HEK293 (cell line): ENCODE data around the gene USP33.

ENCODE experiments used
- CTCF ChIA-PET: fragments of 350-600 bp; formaldehyde crosslinking; extraction: SDS; loops from one replicate; lab custom pipeline; 2021; ENCODE audit warnings: antibody characterized with exemption; lab: Yijun Ruan, JAX
- POLR2A ChIA-PET: fragments of 300-600 bp; formaldehyde crosslinking; extraction: SDS; loops from one replicate; lab custom pipeline; 2020; ENCODE audit warnings: antibody characterized with exemption, inconsistent platforms; lab: Yijun Ruan, JAX
- H3K27ac ChIP-seq: fragments of 200-500 bp; sonication (Bioruptor generic); 2 replicates; pipeline ENCODE4 v1.5.1; 2014; ENCODE audit warnings: low read depth, low read length, control low read depth, inconsistent platforms; ENCODE audit errors: extremely low read depth
- H3K36me3 ChIP-seq, 2 experiments: fragments of 200-500 bp in 1 of 2; sonication (Bioruptor generic) in 1 of 2; 1 replicate in 1 of 2; 2 replicates in 1 of 2; pipeline ENCODE4 v1.5.1; 2014 to 2017; ENCODE audit warnings: inconsistent platforms in 2 of 2, low read length in 2 of 2; ENCODE audit not compliant: control insufficient read depth in 2 of 2, insufficient read depth in 1 of 2
- H3K4me1 ChIP-seq: fragments of 200-500 bp; sonication (Bioruptor generic); 2 replicates; pipeline ENCODE4 v1.5.1; 2014; ENCODE audit warnings: mild to moderate bottlenecking, low read length, inconsistent platforms; ENCODE audit not compliant: control insufficient read depth, insufficient read depth
- H3K4me3 ChIP-seq: 2 replicates; pipeline ENCODE4 v1.5.1; 2011; ENCODE audit warnings: low read depth, mild to moderate bottlenecking, control low read depth, low read length, moderate library complexity
- H3K9me3 ChIP-seq: fragments of 200-500 bp; sonication (Bioruptor generic); 2 replicates; pipeline ENCODE4 v1.5.1; 2014; ENCODE audit warnings: low read depth, low read length, inconsistent platforms; ENCODE audit not compliant: control insufficient read depth, insufficient read depth
- KLF16 ChIP-seq: fragments of 450-650 bp; formaldehyde crosslinking; IDR thresholded peaks from 2 replicates; pipeline ENCODE4 v1.5.1; 2017; ENCODE audit warnings: missing biosample characterization, missing genetic modification characterization
- SP7 ChIP-seq: fragments of 450-650 bp; formaldehyde crosslinking; IDR thresholded peaks from 2 replicates; pipeline ENCODE4 v1.5.1; 2016; ENCODE audit warnings: missing biosample characterization, missing genetic modification characterization
- ZEB2 ChIP-seq: fragments of 450-650 bp; formaldehyde crosslinking; IDR thresholded peaks from 2 replicates; pipeline ENCODE4 v1.5.1; 2016; ENCODE audit warnings: missing biosample characterization, missing genetic modification characterization
- ZFP69B ChIP-seq: fragments of 450-650 bp; formaldehyde crosslinking; IDR thresholded peaks from 2 replicates; pipeline ENCODE4 v1.5.1; 2016; ENCODE audit warnings: missing biosample characterization, missing genetic modification characterization
- ZNF121 ChIP-seq: fragments of 450-650 bp; formaldehyde crosslinking; IDR thresholded peaks from 2 replicates; pipeline ENCODE4 v1.5.1; 2016; ENCODE audit warnings: missing biosample characterization, missing genetic modification characterization
- ZNF146 ChIP-seq: fragments of 450-650 bp; formaldehyde crosslinking; IDR thresholded peaks from 2 replicates; pipeline ENCODE4 v1.5.1; 2016; ENCODE audit warnings: missing biosample characterization, missing genetic modification characterization
- ZNF248 ChIP-seq: fragments of 450-650 bp; formaldehyde crosslinking; IDR thresholded peaks from 2 replicates; pipeline ENCODE4 v1.5.1; 2017; ENCODE audit warnings: missing biosample characterization, missing genetic modification characterization
- ZNF302 ChIP-seq: fragments of 450-650 bp; formaldehyde crosslinking; IDR thresholded peaks from 2 replicates; pipeline ENCODE4 v1.5.1; 2016; ENCODE audit warnings: missing biosample characterization, missing genetic modification characterization, low read depth
- ZNF530 ChIP-seq: fragments of 450-650 bp; formaldehyde crosslinking; IDR thresholded peaks from 2 replicates; pipeline ENCODE4 v1.5.1; 2016; ENCODE audit warnings: low read depth, missing biosample characterization, missing genetic modification characterization
- ZNF560 ChIP-seq: fragments of 450-650 bp; formaldehyde crosslinking; IDR thresholded peaks from 2 replicates; pipeline ENCODE4 v1.5.1; 2017; ENCODE audit warnings: missing biosample characterization, missing genetic modification characterization, borderline replicate concordance
- ZNF561 ChIP-seq: fragments of 450-650 bp; IDR thresholded peaks from 2 replicates; pipeline ENCODE4 v1.5.1; 2018; ENCODE audit warnings: missing biosample characterization, missing genetic modification characterization, borderline replicate concordance
- ZNF654 ChIP-seq: fragments of 450-650 bp; formaldehyde crosslinking; IDR thresholded peaks from 2 replicates; pipeline ENCODE4 v1.5.1; 2016; ENCODE audit warnings: low read depth, missing biosample characterization, missing genetic modification characterization
- TF ChIP-seq, protein P1 (sequence below): fragments of 450-650 bp; formaldehyde crosslinking; IDR thresholded peaks from 2 replicates; pipeline ENCODE4 v1.5.1; 2016; ENCODE audit warnings: missing biosample characterization, missing genetic modification characterization
- TF ChIP-seq, protein P2 (sequence below): fragments of 450-650 bp; formaldehyde crosslinking; IDR thresholded peaks from 2 replicates; pipeline ENCODE4 v1.5.1; 2016; ENCODE audit warnings: missing biosample characterization, missing genetic modification characterization, borderline replicate concordance
- TF ChIP-seq, protein P3 (sequence below): fragments of 450-650 bp; formaldehyde crosslinking; IDR thresholded peaks from 2 replicates; pipeline ENCODE4 v1.5.1; 2017; ENCODE audit warnings: missing biosample characterization, missing genetic modification characterization

USP33 gene

DNA sequence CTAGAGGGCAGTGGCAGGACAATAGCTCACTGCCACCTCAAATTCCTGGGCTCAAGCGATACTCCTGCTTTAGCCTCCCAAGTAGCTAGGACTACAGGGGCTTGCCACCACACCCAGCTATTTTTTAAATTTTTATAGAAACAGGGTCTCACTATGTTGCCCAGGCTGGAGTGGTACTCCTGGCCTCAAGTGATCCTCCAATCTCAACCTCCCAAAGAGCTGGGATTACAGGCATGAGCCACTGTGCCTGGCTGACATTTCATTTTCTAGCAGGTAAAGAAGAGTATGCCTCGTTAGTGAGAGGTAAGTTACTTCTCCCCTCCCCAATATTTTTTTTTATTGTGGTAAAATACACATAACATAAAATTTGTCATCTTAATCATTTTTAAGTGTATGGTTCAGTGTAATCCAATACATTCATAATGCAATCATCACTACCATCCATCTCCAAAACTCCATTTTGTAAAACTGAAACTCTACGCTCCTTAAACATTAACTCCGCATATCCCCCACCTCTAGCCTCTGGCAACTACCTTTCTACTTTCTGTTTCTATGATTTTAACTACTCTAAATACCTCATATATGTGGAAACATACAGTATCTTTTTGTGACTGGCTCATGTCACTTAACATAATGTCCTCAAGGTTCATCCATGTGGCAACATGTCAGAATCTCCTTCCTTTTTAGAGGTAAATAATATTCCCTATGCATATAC lies 99.6 kb downstream of the USP33 start:
- H3K9me3 ChIP-seq: no peaks in the 10 kb centered on the region
- ChIA-PET CTCF (no interaction called here), POLR2A (no interaction called here)
- no peaks in the 10 kb centered on the region for H3K36me3 ChIP-seq
- TF ChIP-seq ZNF248 (tag by site-specific recombination) (no peak), ZNF530 (no peak), ZEB2 (no peak), KLF16 (no peak), ZNF560 (no peak), ZNF302 (no peak), ZNF121 (tag by site-specific recombination) (peak; percentile 67), ZNF146 (tag by site-specific recombination) (0 out of 2 replicates have a peak, but pooled peaks have one; percentile 58)
- no peak overlapping the region for H3K27ac ChIP-seq
- H3K4me1 ChIP-seq: peaks cover 3% of the 10 kb centered on the region; the same call in 1 of the 2 replicates
- H3K4me3 ChIP-seq: no peak overlapping the region

DNA sequence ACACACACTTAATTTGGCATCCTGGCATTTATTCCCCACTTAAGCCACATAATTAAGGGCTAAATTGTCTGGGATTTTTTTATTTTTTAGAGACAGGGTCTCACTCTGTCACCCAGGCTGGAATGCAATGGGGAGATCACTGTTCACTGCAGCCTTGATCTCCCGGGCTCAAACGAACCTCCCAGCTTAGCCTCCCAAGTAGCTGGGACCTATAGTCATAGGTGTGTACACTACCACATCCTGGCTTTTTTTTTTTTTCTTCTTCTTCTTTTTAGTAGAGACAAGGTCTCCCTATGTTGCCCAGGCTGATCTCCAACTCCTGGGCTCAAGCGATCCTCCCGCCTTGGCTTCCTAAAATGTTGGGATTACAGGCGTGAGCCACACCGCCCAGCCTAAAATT lies 101.4 kb downstream of the USP33 start:
- Histone ChIP-seq H3K4me3 (no peak overlapping the region), H3K4me1 (peaks cover 3% of the 10 kb centered on the region; the same call in 1 of the 2 replicates), H3K36me3 (no peaks in the 10 kb centered on the region; a peak in 1 of 3 replicates), H3K27ac (no peak overlapping the region), H3K9me3 (no peaks in the 10 kb centered on the region)
- POLR2A ChIA-PET: no interaction called here
- no peak for TF ChIP-seq ZNF561
- no peak for TF ChIP-seq SP7 (tag by site-specific recombination)
- TF ChIP-seq, protein P1, sequence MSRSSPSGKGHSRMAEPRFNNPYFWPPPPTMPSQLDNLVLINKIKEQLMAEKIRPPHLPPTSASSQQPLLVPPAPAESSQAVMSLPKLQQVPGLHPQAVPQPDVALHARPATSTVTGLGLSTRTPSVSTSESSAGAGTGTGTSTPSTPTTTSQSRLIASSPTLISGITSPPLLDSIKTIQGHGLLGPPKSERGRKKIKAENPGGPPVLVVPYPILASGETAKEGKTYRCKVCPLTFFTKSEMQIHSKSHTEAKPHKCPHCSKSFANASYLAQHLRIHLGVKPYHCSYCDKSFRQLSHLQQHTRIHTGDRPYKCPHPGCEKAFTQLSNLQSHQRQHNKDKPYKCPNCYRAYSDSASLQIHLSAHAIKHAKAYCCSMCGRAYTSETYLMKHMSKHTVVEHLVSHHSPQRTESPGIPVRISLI (tag by site-specific recombination): peak; percentile 31; the same call in 1 of the 2 replicates
- no peak for TF ChIP-seq ZFP69B (tag by site-specific recombination)
- no peak for TF ChIP-seq ZNF654 (tag by site-specific recombination)
- TF ChIP-seq, protein P2, sequence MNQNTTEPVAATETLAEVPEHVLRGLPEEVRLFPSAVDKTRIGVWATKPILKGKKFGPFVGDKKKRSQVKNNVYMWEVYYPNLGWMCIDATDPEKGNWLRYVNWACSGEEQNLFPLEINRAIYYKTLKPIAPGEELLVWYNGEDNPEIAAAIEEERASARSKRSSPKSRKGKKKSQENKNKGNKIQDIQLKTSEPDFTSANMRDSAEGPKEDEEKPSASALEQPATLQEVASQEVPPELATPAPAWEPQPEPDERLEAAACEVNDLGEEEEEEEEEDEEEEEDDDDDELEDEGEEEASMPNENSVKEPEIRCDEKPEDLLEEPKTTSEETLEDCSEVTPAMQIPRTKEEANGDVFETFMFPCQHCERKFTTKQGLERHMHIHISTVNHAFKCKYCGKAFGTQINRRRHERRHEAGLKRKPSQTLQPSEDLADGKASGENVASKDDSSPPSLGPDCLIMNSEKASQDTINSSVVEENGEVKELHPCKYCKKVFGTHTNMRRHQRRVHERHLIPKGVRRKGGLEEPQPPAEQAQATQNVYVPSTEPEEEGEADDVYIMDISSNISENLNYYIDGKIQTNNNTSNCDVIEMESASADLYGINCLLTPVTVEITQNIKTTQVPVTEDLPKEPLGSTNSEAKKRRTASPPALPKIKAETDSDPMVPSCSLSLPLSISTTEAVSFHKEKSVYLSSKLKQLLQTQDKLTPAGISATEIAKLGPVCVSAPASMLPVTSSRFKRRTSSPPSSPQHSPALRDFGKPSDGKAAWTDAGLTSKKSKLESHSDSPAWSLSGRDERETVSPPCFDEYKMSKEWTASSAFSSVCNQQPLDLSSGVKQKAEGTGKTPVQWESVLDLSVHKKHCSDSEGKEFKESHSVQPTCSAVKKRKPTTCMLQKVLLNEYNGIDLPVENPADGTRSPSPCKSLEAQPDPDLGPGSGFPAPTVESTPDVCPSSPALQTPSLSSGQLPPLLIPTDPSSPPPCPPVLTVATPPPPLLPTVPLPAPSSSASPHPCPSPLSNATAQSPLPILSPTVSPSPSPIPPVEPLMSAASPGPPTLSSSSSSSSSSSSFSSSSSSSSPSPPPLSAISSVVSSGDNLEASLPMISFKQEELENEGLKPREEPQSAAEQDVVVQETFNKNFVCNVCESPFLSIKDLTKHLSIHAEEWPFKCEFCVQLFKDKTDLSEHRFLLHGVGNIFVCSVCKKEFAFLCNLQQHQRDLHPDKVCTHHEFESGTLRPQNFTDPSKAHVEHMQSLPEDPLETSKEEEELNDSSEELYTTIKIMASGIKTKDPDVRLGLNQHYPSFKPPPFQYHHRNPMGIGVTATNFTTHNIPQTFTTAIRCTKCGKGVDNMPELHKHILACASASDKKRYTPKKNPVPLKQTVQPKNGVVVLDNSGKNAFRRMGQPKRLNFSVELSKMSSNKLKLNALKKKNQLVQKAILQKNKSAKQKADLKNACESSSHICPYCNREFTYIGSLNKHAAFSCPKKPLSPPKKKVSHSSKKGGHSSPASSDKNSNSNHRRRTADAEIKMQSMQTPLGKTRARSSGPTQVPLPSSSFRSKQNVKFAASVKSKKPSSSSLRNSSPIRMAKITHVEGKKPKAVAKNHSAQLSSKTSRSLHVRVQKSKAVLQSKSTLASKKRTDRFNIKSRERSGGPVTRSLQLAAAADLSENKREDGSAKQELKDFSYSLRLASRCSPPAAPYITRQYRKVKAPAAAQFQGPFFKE (tag by site-specific recombination): no peak
- TF ChIP-seq, protein P3, sequence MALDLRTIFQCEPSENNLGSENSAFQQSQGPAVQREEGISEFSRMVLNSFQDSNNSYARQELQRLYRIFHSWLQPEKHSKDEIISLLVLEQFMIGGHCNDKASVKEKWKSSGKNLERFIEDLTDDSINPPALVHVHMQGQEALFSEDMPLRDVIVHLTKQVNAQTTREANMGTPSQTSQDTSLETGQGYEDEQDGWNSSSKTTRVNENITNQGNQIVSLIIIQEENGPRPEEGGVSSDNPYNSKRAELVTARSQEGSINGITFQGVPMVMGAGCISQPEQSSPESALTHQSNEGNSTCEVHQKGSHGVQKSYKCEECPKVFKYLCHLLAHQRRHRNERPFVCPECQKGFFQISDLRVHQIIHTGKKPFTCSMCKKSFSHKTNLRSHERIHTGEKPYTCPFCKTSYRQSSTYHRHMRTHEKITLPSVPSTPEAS (tag by site-specific recombination): no peak
- CTCF ChIA-PET: interaction anchor here (2.0 kb wide), 1 partner anchor 25 kb away, joined by 6 read pairs; no protein-coding TSS in a partner anchor
